ENCODE measurements around the gene MED29.

The MED29 gene

GRCh38 chr19:39356647-39357046 is 34.5 kb upstream of the MED29 start:
- Mint-ChIP-seq H3K4me1 (no peaks in the 10 kb centered on the region), H3K27ac (no peak overlapping the region), H3K9me3 (no peaks in the 10 kb centered on the region), H3K27me3 (ENCODE audit: low read depth, poor library complexity) (peaks cover 3% of the 10 kb centered on the region), H3K4me3 (no peak overlapping the region), H3K36me3 (ENCODE audit: low read depth) (peaks cover 67% of the 10 kb centered on the region)
- TF ChIP-seq CTCF (IDR thresholded peaks at IDR 0.05) = no peak
- DNase-seq = no peak

GRCh38 chr19:39359026-39359425 is 32.2 kb upstream of the MED29 start:
- Mint-ChIP-seq H3K9me3 (no peaks in the 10 kb centered on the region), H3K36me3 (ENCODE audit: low read depth) (peaks cover 74% of the 10 kb centered on the region), H3K27me3 (ENCODE audit: low read depth, poor library complexity) (no peaks in the 10 kb centered on the region), H3K4me3 (no peak overlapping the region), H3K4me1 (no peaks in the 10 kb centered on the region), H3K27ac (no peak overlapping the region)
- no peak for TF ChIP-seq CTCF (IDR thresholded peaks at IDR 0.05)
- no peak for DNase-seq

- no peak overlapping the region for H3K27ac Mint-ChIP-seq
- no peak for DNase-seq
Observed at GRCh38 chr19:39360599-39360998, 30.6 kb upstream of the MED29 start.

GRCh38 chr19:39362682-39363657 is 28.2 kb upstream of the MED29 start:
- peaks cover 55% of the 10 kb centered on the region for H3K36me3 Mint-ChIP-seq (ENCODE audit: low read depth)
- no peaks in the 10 kb centered on the region for H3K27me3 Mint-ChIP-seq (ENCODE audit: low read depth, poor library complexity)
- H3K4me1 Mint-ChIP-seq = no peaks in the 10 kb centered on the region
- H3K9me3 Mint-ChIP-seq = no peaks in the 10 kb centered on the region
- no peak for TF ChIP-seq CTCF (IDR thresholded peaks at IDR 0.05)
- H3K4me3 Mint-ChIP-seq = no peak overlapping the region
- no peak for DNase-seq
- H3K27ac Mint-ChIP-seq = no peak overlapping the region

More at GRCh38 chr19:39360599-39360998, 30.6 kb upstream of the MED29 start:
- peaks cover 71% of the 10 kb centered on the region for H3K36me3 Mint-ChIP-seq (ENCODE audit: low read depth)
- no peaks in the 10 kb centered on the region for H3K9me3 Mint-ChIP-seq
- H3K4me1 Mint-ChIP-seq = no peaks in the 10 kb centered on the region
- no peaks in the 10 kb centered on the region for H3K27me3 Mint-ChIP-seq (ENCODE audit: low read depth, poor library complexity)
- H3K4me3 Mint-ChIP-seq = no peak overlapping the region
- no peak for TF ChIP-seq CTCF (IDR thresholded peaks at IDR 0.05)

- DNase-seq = no peak
- Mint-ChIP-seq H3K4me1 (no peaks in the 10 kb centered on the region), H3K4me3 (no peak overlapping the region), H3K27me3 (ENCODE audit: low read depth, poor library complexity) (no peaks in the 10 kb centered on the region), H3K9me3 (no peaks in the 10 kb centered on the region), H3K36me3 (ENCODE audit: low read depth) (peaks cover 62% of the 10 kb centered on the region), H3K27ac (no peak overlapping the region)
- TF ChIP-seq CTCF (IDR thresholded peaks at IDR 0.05) = no peak
Observed at GRCh38 chr19:39363901-39364457, 27.2 kb upstream of the MED29 start.

All from nephron progenitor cell (in vitro differentiated cells).